Thyroid gland (tissue), 4 donors: ENCODE measurements around the gene ATG2A. TPM values are rescaled to one million over a fixed set of nuclear protein-coding genes. Genes with fewer than 3 reads are reported as not detected.

Source experiments
- DNase-seq, 2 donors: peaks; one replicate each; pipeline ENCODE4 v3.0.0-alpha.2; 2019
- H3K27ac ChIP-seq, 3 donors: fragments of 200-600 bp; sonication (generic); 1 replicate in 2 of 3; 2 replicates in 1 of 3; pipeline ENCODE4 v1.5.1; 2016 to 2019; ENCODE audit warnings: mild to moderate bottlenecking in 1 of 3, moderate library complexity in 1 of 3
- H3K27me3 ChIP-seq: fragments of 200-600 bp; sonication (generic); one replicate; pipeline ENCODE4 v1.5.1; 2019
- H3K36me3 ChIP-seq, 2 donors: fragments of 200-600 bp; sonication (generic); one replicate each; pipeline ENCODE4 v1.5.1; 2016 to 2019
- H3K4me1 ChIP-seq, 2 donors: fragments of 200-600 bp; sonication (generic); one replicate each; pipeline ENCODE4 v1.5.1; 2017 to 2019
- H3K4me3 ChIP-seq, 3 donors: fragments of 200-600 bp; sonication (generic); replicated peaks in 1 of 3; 1 replicate in 2 of 3; 2 replicates in 1 of 3; pipeline ENCODE4 v1.5.1; 2016; ENCODE audit warnings: mild to moderate bottlenecking in 1 of 3
- H3K9me3 ChIP-seq: fragments of 200-600 bp; sonication (generic); one replicate; pipeline ENCODE4 v1.5.1; 2017
- POLR2A ChIP-seq, 2 donors: fragments of 450-650 bp; IDR thresholded peaks; one replicate each; pipeline ENCODE4 v1.6.1; 2017; ENCODE audit warnings: antibody characterized with exemption in 2 of 2, mild to moderate bottlenecking in 2 of 2, moderate library complexity in 1 of 2
- WGBS, 2 donors: methylation state at CpG; one replicate each; pipeline ENCODE4 v1.1.5; 2017; 5-methylcytosine and 5-hydroxymethylcytosine counted together
- intact Hi-C: fragments of 100-400 bp; cut with DNase I; formaldehyde crosslinking; loops from one replicate; pipeline ENCODE4 v1.15.1; 2023
- total RNA-seq, 4 donors: library from RNA; depleted of rRNA; stranded (reverse); fragments of >200 nt; gene quantifications; one replicate each; pipeline ENCODE4 v1.2.3, GENCODE V29; 2016
- TF ChIP-seq, protein P1 (sequence below), 6 experiments: fragments of 200-600 bp in 3 of 6; fragments of 450-650 bp in 3 of 6; sonication (generic) in 3 of 6; IDR thresholded peaks; one replicate each; pipeline ENCODE4 v1.5.1; 2016 to 2019; ENCODE audit warnings: antibody characterized with exemption in 6 of 6, mild to moderate bottlenecking in 2 of 6, inconsistent platforms in 1 of 6, moderate library complexity in 1 of 6

The ATG2A gene
- 10 to 100 TPM; 19.5 to 43.1 (median 36.7) TPM for total RNA-seq

GRCh38 chr11:64916775-64917662 lies at the start of gene ATG2A:
ATG2A (minus strand) TSS chr11:64917209; CDS start chr11:64917135, 74 bp downstream.
- peak within 1 kb of the TSS; percentile 46 to 85 (median 76) for H3K27ac ChIP-seq
- H3K36me3 ChIP-seq, result peaks cover 16 to 22% of the 10 kb centered on the region in 2 donors
- WGBS, 2 donors, result 0 to 2% methylated on average over 23 to 49 of the region's 57 CpGs
- peaks cover 16 to 19% of the 10 kb centered on the region in 2 donors for H3K4me1 ChIP-seq
- H3K27me3 ChIP-seq, result no peaks in the 10 kb centered on the region
- H3K4me3 ChIP-seq, result peak within 1 kb of the TSS; percentile 88 to 95 (median 94)
- peak; percentile 27 to 92 for TF ChIP-seq POLR2A (IDR thresholded peaks at IDR 0.05)
- TF ChIP-seq, protein P1, sequence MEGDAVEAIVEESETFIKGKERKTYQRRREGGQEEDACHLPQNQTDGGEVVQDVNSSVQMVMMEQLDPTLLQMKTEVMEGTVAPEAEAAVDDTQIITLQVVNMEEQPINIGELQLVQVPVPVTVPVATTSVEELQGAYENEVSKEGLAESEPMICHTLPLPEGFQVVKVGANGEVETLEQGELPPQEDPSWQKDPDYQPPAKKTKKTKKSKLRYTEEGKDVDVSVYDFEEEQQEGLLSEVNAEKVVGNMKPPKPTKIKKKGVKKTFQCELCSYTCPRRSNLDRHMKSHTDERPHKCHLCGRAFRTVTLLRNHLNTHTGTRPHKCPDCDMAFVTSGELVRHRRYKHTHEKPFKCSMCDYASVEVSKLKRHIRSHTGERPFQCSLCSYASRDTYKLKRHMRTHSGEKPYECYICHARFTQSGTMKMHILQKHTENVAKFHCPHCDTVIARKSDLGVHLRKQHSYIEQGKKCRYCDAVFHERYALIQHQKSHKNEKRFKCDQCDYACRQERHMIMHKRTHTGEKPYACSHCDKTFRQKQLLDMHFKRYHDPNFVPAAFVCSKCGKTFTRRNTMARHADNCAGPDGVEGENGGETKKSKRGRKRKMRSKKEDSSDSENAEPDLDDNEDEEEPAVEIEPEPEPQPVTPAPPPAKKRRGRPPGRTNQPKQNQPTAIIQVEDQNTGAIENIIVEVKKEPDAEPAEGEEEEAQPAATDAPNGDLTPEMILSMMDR (IDR thresholded peaks at IDR 0.05), result peak in 1 of 6 experiments; percentile 25
- intact Hi-C loops, result loop anchor here (10.0 kb wide), 1 partner anchor 198 kb away; the partner anchor contains the start of genes TM7SF2 and ZNHIT2
- DNase-seq, result peak; percentile 100
- H3K9me3 ChIP-seq, result no peaks in the 10 kb centered on the region

- H3K36me3 ChIP-seq, result no peaks in the 10 kb centered on the region
- TF ChIP-seq, protein P1 (IDR thresholded peaks at IDR 0.05), result no peak
- no peak for TF ChIP-seq POLR2A (IDR thresholded peaks at IDR 0.05)
- no peak overlapping the region for H3K27ac ChIP-seq
- no peaks in the 10 kb centered on the region for H3K27me3 ChIP-seq
- DNase-seq, result no peak
- H3K4me1 ChIP-seq, result no peaks in the 10 kb centered on the region
- no peak overlapping the region for H3K4me3 ChIP-seq
- WGBS, 2 donors, result 69 to 81% methylated on average over 5 of the region's 5 CpGs
- intact Hi-C loops, result no loop called here
- H3K9me3 ChIP-seq, result no peaks in the 10 kb centered on the region
These were observed 46.1 kb upstream of the ATG2A start for GRCh38 chr11:64963072-64963631.

DNA sequence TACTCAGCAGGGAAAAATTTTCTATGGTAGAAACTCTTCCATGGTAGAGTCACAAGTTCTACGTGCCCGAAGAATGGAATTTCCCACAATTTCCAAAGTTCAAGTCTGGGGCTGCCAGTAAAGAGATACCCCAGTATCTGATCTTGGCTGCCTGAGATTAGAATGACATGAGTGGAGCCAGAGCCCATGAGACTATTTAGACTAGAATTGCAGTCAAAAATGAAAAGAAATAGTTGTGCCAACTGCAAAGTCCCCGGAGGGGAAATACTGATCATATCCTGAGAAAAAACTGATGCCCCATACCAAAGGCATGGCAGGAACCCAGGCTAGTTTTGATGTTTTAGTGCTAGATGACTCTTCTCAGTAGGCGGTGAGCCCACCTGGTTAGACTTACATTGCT lies 43.7 kb upstream of the ATG2A start:
- TF ChIP-seq, protein P1 (IDR thresholded peaks at IDR 0.05), result no peak
- TF ChIP-seq POLR2A (IDR thresholded peaks at IDR 0.05), result no peak
- Histone ChIP-seq H3K4me3 (no peak overlapping the region), H3K36me3 (no peaks in the 10 kb centered on the region), H3K9me3 (no peaks in the 10 kb centered on the region), H3K4me1 (no peaks in the 10 kb centered on the region), H3K27ac (no peak overlapping the region), H3K27me3 (no peaks in the 10 kb centered on the region)
- DNase-seq, result no peak
- intact Hi-C loops, result no loop called here
- 61 to 75% methylated on average over 4 of the region's 4 CpGs for WGBS, 2 donors

GRCh38 chr11:64959498-64959897 lies 42.5 kb upstream of the ATG2A start:
- Histone ChIP-seq H3K27ac (no peak overlapping the region), H3K9me3 (no peaks in the 10 kb centered on the region), H3K36me3 (no peaks in the 10 kb centered on the region), H3K4me3 (no peak overlapping the region), H3K4me1 (no peaks in the 10 kb centered on the region), H3K27me3 (no peaks in the 10 kb centered on the region)
- DNase-seq, result no peak
- TF ChIP-seq, protein P1 (IDR thresholded peaks at IDR 0.05), result no peak
- no peak for TF ChIP-seq POLR2A (IDR thresholded peaks at IDR 0.05)
- WGBS, 2 donors, result 73 to 74% methylated on average over 3 of the region's 3 CpGs
- intact Hi-C loops, result no loop called here

DNA sequence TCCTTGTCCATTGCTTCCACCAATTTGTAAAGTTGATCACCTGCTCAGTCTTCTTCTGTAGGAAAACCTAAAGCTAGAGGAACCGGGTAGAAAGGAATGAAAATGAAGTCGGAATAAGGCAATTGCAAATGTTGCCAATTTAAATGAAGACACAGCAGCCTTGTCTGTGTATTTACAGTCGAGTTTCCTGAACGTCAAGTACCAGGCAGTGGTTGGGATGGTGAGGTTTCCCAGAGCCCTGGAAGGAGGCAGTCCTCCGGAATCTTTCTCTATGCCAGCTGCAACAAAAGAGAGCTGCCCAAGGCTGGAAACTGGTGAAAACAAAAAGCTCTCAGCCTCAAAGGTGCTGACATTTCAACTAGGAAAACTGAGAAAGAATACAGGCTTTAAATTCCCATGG lies 37.2 kb upstream of the ATG2A start:
- Histone ChIP-seq H3K4me3 (no peak overlapping the region), H3K4me1 (no peaks in the 10 kb centered on the region), H3K9me3 (no peaks in the 10 kb centered on the region), H3K36me3 (no peaks in the 10 kb centered on the region), H3K27ac (no peak overlapping the region), H3K27me3 (no peaks in the 10 kb centered on the region)
- 51 to 52% methylated on average over 5 of the region's 5 CpGs for WGBS, 2 donors
- intact Hi-C loops, result no loop called here
- DNase-seq, result no peak
- TF ChIP-seq, protein P1 (IDR thresholded peaks at IDR 0.05), result no peak
- TF ChIP-seq POLR2A (IDR thresholded peaks at IDR 0.05), result no peak
